ENCODE results near the gene ZNF789.

The ZNF789 gene

GRCh38 chr7:99489235-99489634, 16.5 kb downstream of the ZNF789 start:
- no peaks in the 10 kb centered on the region for H3F3A ChIP-seq (ENCODE audit: low read depth)
- peaks cover 5% of the 10 kb centered on the region; the same call in 1 of the 2 replicates for H3K9me3 ChIP-seq (ENCODE audit: insufficient read depth, low read depth, low read length)
- peaks cover 20% of the 10 kb centered on the region for H3K36me3 ChIP-seq (ENCODE audit: insufficient read depth, low read length)
- H4K20me1 ChIP-seq (ENCODE audit: insufficient read depth, low read length, poor library complexity, severe bottlenecking) = no peaks in the 10 kb centered on the region
- peak; percentile 19; the same call in 1 of the 2 replicates for TF ChIP-seq CTCF (conservative IDR thresholded peaks at IDR 0.05; ENCODE audit: low read length)
- no peak for TF ChIP-seq EZH2phosphoT487 (IDR thresholded peaks at IDR 0.05; ENCODE audit: borderline replicate concordance)
- peaks cover 3% of the 10 kb centered on the region for H3K79me2 ChIP-seq (ENCODE audit: insufficient read depth, low read length)
- H3K27me3 ChIP-seq (ENCODE audit: insufficient read depth, low read length, poor library complexity, severe bottlenecking) = no peaks in the 10 kb centered on the region
- H3K4me1 ChIP-seq (ENCODE audit: insufficient read depth, low read length, poor library complexity, severe bottlenecking) = no peaks in the 10 kb centered on the region
- H3K4me3 ChIP-seq (ENCODE audit: low read length, poor library complexity, severe bottlenecking) = no peak overlapping the region
- H3K9me2 ChIP-seq (replicated peaks; ENCODE audit: low read depth, low read length) = no peaks in the 10 kb centered on the region
- no peak overlapping the region for H2AFZ ChIP-seq (ENCODE audit: low read length)
- H3K4me2 ChIP-seq (ENCODE audit: low read depth, low read length, poor library complexity, severe bottlenecking) = no peak overlapping the region
- no peak overlapping the region for H3K9ac ChIP-seq (ENCODE audit: low read depth, low read length, poor library complexity, severe bottlenecking)

GRCh38 chr7:99490878-99491277, 18.2 kb downstream of the ZNF789 start:
- Histone ChIP-seq H2AFZ (ENCODE audit: low read length) (no peak overlapping the region), H3K4me2 (ENCODE audit: low read depth, low read length, poor library complexity, severe bottlenecking) (no peak overlapping the region), H3K9me3 (ENCODE audit: insufficient read depth, low read depth, low read length) (peaks cover 5% of the 10 kb centered on the region; the same call in 1 of the 2 replicates), H3F3A (ENCODE audit: low read depth) (no peaks in the 10 kb centered on the region), H3K4me3 (ENCODE audit: low read length, poor library complexity, severe bottlenecking) (no peak overlapping the region), H3K36me3 (ENCODE audit: insufficient read depth, low read length) (peaks cover 17% of the 10 kb centered on the region), H3K79me2 (ENCODE audit: insufficient read depth, low read length) (peaks cover 15% of the 10 kb centered on the region), H3K27me3 (ENCODE audit: insufficient read depth, low read length, poor library complexity, severe bottlenecking) (no peaks in the 10 kb centered on the region), H3K9ac (ENCODE audit: low read depth, low read length, poor library complexity, severe bottlenecking) (no peak overlapping the region), H3K4me1 (ENCODE audit: insufficient read depth, low read length, poor library complexity, severe bottlenecking) (no peaks in the 10 kb centered on the region), H3K9me2 (replicated peaks; ENCODE audit: low read depth, low read length) (no peaks in the 10 kb centered on the region), H4K20me1 (ENCODE audit: insufficient read depth, low read length, poor library complexity, severe bottlenecking) (no peaks in the 10 kb centered on the region)
- TF ChIP-seq CTCF (conservative IDR thresholded peaks at IDR 0.05; ENCODE audit: low read length) (0 out of 2 replicates have a peak, but pooled peaks have one; percentile 9), EZH2phosphoT487 (IDR thresholded peaks at IDR 0.05; ENCODE audit: borderline replicate concordance) (no peak)

- Histone ChIP-seq H3K4me1 (ENCODE audit: insufficient read depth, low read length, poor library complexity, severe bottlenecking) (peaks cover 16% of the 10 kb centered on the region), H4K20me1 (ENCODE audit: insufficient read depth, low read length, poor library complexity, severe bottlenecking) (peaks cover 23% of the 10 kb centered on the region), H3K9ac (ENCODE audit: low read depth, low read length, poor library complexity, severe bottlenecking) (no peak overlapping the region), H2AFZ (ENCODE audit: low read length) (no peak overlapping the region), H3K36me3 (ENCODE audit: insufficient read depth, low read length) (peaks cover 17% of the 10 kb centered on the region), H3K79me2 (ENCODE audit: insufficient read depth, low read length) (peaks cover 42% of the 10 kb centered on the region), H3K27me3 (ENCODE audit: insufficient read depth, low read length, poor library complexity, severe bottlenecking) (no peaks in the 10 kb centered on the region), H3K4me3 (ENCODE audit: low read length, poor library complexity, severe bottlenecking) (no peak overlapping the region), H3K9me2 (replicated peaks; ENCODE audit: low read depth, low read length) (no peaks in the 10 kb centered on the region), H3K9me3 (ENCODE audit: insufficient read depth, low read depth, low read length) (peaks cover 5% of the 10 kb centered on the region; the same call in 1 of the 2 replicates), H3F3A (ENCODE audit: low read depth) (no peaks in the 10 kb centered on the region), H3K4me2 (ENCODE audit: low read depth, low read length, poor library complexity, severe bottlenecking) (no peak overlapping the region)
- TF ChIP-seq CTCF (conservative IDR thresholded peaks at IDR 0.05; ENCODE audit: low read length) (no peak), EZH2phosphoT487 (IDR thresholded peaks at IDR 0.05; ENCODE audit: borderline replicate concordance) (no peak)
Observed at GRCh38 chr7:99493823-99494222, 21.1 kb downstream of the ZNF789 start.

Measured in Loucy (cell line).